K562 (cell line): ENCODE measurements around the gene STEAP3. TPM values are rescaled to one million over a fixed set of nuclear protein-coding genes. Genes with fewer than 3 reads are reported as not detected.

Source experiments
- ATAC-seq: fragments of 200-7000 bp; cut with Tn5 transposase; 3 replicates; pipeline ENCODE4 v1.9.1; 2020; ENCODE audit warnings: moderate library complexity
- BruUV-seq: library from RNA; stranded (reverse); fragments of 400-500 nt; replicated peaks from 2 replicates; lab custom pipeline; 2021; lab: Mats Ljungman, UMichigan
- CTCF ChIA-PET: fragments of 300-600 bp; formaldehyde crosslinking; extraction: SDS; loops from one replicate; lab custom pipeline; 2021; ENCODE audit warnings: low intra/inter-chr PET ratio; lab: Yijun Ruan, JAX
- POLR2A ChIA-PET: fragments of 300-600, 350-650 bp; sonication (Branson Sonifier 250); formaldehyde crosslinking; extraction: SDS; loops from one replicate; lab custom pipeline; 2021; ENCODE audit warnings: antibody characterized with exemption, inconsistent platforms; lab: Yijun Ruan, JAX
- DNase-seq, 4 experiments: peaks; one replicate each; pipeline versions ENCODE4 v3.0.0 to v3.0.0-alpha.2; 2011 to 2018; ENCODE audit warnings: low spot score in 3 of 4, mixed read lengths in 3 of 4; ENCODE audit errors: extremely low read depth in 1 of 4
- FAIRE-seq: peaks from 2 replicates; lab custom pipeline; 2011; peaks lifted over from hg19 to GRCh38; lab: Jason Lieb, UNC
- H2AFZ ChIP-seq: 2 replicates; pipeline ENCODE4 v1.6.0; 2011; ENCODE audit warnings: low read depth, low read length, control low read depth, inconsistent platforms
- H3K27ac ChIP-seq: fragments of 200-600 bp; 3 replicates; pipeline ENCODE4 v1.8.0; 2011; ENCODE audit warnings: low read depth, mild to moderate bottlenecking, control low read depth, inconsistent platforms, low read length, moderate library complexity, mixed read lengths; ENCODE audit errors: extremely low read depth
- H3K27me3 ChIP-seq, 2 experiments: fragments of 300-600 bp in 1 of 2; 2 replicates in 1 of 2; 3 replicates in 1 of 2; pipeline versions ENCODE4 v1.6.0 to v1.8.0; 2011; ENCODE audit warnings: inconsistent platforms in 2 of 2, low read length in 2 of 2, mild to moderate bottlenecking in 1 of 2, mixed read lengths in 1 of 2, moderate library complexity in 1 of 2; ENCODE audit not compliant: control insufficient read depth in 2 of 2, insufficient read depth in 2 of 2
- H3K36me3 ChIP-seq: fragments of 300-600 bp; 3 replicates; pipeline ENCODE4 v1.8.0; 2011; ENCODE audit warnings: mild to moderate bottlenecking, low read length, inconsistent platforms; ENCODE audit not compliant: control insufficient read depth, insufficient read depth
- H3K4me1 ChIP-seq, 2 experiments: fragments of 200-600 bp in 1 of 2; replicated peaks in 1 of 2; 2 replicates in 1 of 2; 3 replicates in 1 of 2; pipeline versions ENCODE4 v1.5.1 to v1.8.0; 2011; ENCODE audit warnings: inconsistent platforms in 2 of 2, low read length in 2 of 2, mild to moderate bottlenecking in 1 of 2, mixed read lengths in 1 of 2, moderate library complexity in 1 of 2; ENCODE audit not compliant: control insufficient read depth in 2 of 2, insufficient read depth in 2 of 2
- H3K4me2 ChIP-seq: 2 replicates; pipeline ENCODE4 v1.6.1; 2011; ENCODE audit warnings: low read length, control low read depth, inconsistent platforms, mixed read lengths; ENCODE audit not compliant: insufficient read depth
- H3K4me3 ChIP-seq: fragments of 200-600 bp; sonication (generic), shearing (Covaris generic); 2 replicates; pipeline ENCODE4 v1.5.1; 2016; ENCODE audit warnings: control low read depth, inconsistent platforms
- H3K79me2 ChIP-seq: fragments of 200-600 bp; 3 replicates; pipeline ENCODE4 v1.8.0; 2011; ENCODE audit warnings: low read length, inconsistent platforms; ENCODE audit not compliant: control insufficient read depth, insufficient read depth
- H3K9ac ChIP-seq, 2 experiments: 2 replicates each; pipeline versions ENCODE4 v1.6.0 to v1.6.1; 2011; ENCODE audit warnings: low read depth in 2 of 2, low read length in 2 of 2, control low read depth in 1 of 2, inconsistent platforms in 1 of 2, mild to moderate bottlenecking in 1 of 2, mixed read lengths in 1 of 2; ENCODE audit not compliant: insufficient read depth in 1 of 2
- H3K9me1 ChIP-seq: one replicate; pipeline ENCODE4 v1.6.0; 2011; ENCODE audit warnings: inconsistent platforms, mild to moderate bottlenecking, low read length, moderate library complexity; ENCODE audit not compliant: control insufficient read depth, insufficient read depth
- H3K9me3 ChIP-seq: replicated peaks from 2 replicates; pipeline ENCODE4 v1.5.1; 2011; ENCODE audit warnings: low read depth, low read length, inconsistent platforms; ENCODE audit not compliant: control insufficient read depth, insufficient read depth
- H4K20me1 ChIP-seq: replicated peaks from 2 replicates; pipeline ENCODE4 v1.6.1; 2011; ENCODE audit warnings: low read length, inconsistent platforms, mixed read lengths; ENCODE audit not compliant: control insufficient read depth, insufficient read depth
- RB1 ChIP-seq: fragments of 450-650 bp; IDR thresholded peaks from 2 replicates; pipeline ENCODE4 v1.6.1; 2017; ENCODE audit warnings: low read depth, mild to moderate bottlenecking
- WGBS: fragments of 100-300 bp; shearing (Covaris generic); methylation state at CpG from one replicate; pipeline ENCODE4 v1.1.6; 2016; ENCODE audit warnings: low coverage, mixed read lengths; ENCODE audit not compliant: insufficient coverage; ENCODE audit errors: missing lambda C conversion rate; 5-methylcytosine and 5-hydroxymethylcytosine counted together
- in situ Hi-C: fragments of 300-500 bp; cut with MboI; formaldehyde crosslinking; loops from 4 replicates; pipeline ENCODE4 v1.15.0; 2018; ENCODE audit warnings: inconsistent platforms, mixed read lengths
- intact Hi-C: fragments of 100-400 bp; cut with micrococcal nuclease; formaldehyde crosslinking; loops from 2 replicates; pipeline ENCODE4 v1.14.2; 2022
- polyA plus RNA-seq, 8 experiments: library from polyadenylated mRNA; depleted of rRNA in 4 of 8; stranded (reverse) in 5 of 8; unstranded in 3 of 8; fragments of >200 nt; fragmentation: Nextera tagmentation in 2 of 8; fragmentation: Illumina TruSeq in 1 of 8; extraction: Ambion mirVana in 2 of 8; extraction: Trizol in 1 of 8; gene quantifications; 2 replicates each; pipeline versions ENCODE4 v1.2.1 to v1.2.3, GENCODE V29; 2011 to 2014; ENCODE audit warnings: inconsistent platforms in 1 of 8, missing spikeins in 1 of 8
- total RNA-seq, 7 experiments: library from RNA; depleted of rRNA in 6 of 7; stranded (reverse); fragments of >200 nt in 6 of 7; fragmentation: Illumina TruSeq in 2 of 7; extraction: Trizol in 2 of 7; gene quantifications; 2 replicates each; pipeline versions ENCODE4 v1.2.1 to v1.2.3, GENCODE V29; 2011 to 2021; ENCODE audit warnings: low replicate concordance in 1 of 7
- TF ChIP-seq, protein P1 (sequence below): IDR thresholded peaks from 2 replicates; pipeline ENCODE4 v1.6.1; 2016; ENCODE audit warnings: missing genetic modification characterization, missing compliant biosample characterization
- TF ChIP-seq, protein P2 (sequence below): sonication (generic); formaldehyde crosslinking; IDR thresholded peaks from 2 replicates; pipeline ENCODE4 v1.8.1; 2022; ENCODE audit warnings: missing genetic modification reagents
- TF ChIP-seq, protein P3 (sequence below): sonication (generic); formaldehyde crosslinking; IDR thresholded peaks from 2 replicates; pipeline ENCODE4 v1.8.0; 2022; ENCODE audit warnings: missing genetic modification reagents, mild to moderate bottlenecking, borderline replicate concordance
- TF ChIP-seq, protein P4 (sequence below), 3 experiments: IDR thresholded peaks in 2 of 3; conservative IDR thresholded peaks in 1 of 3; 2 replicates each; pipeline ENCODE4 v1.5.1; 2011 to 2012; ENCODE audit warnings: low read length in 3 of 3, mild to moderate bottlenecking in 3 of 3, control low read depth in 2 of 3, improper control_type of control experiment in 1 of 3, inconsistent platforms in 1 of 3, low read depth in 1 of 3, mixed read lengths in 1 of 3, moderate library complexity in 1 of 3; ENCODE audit not compliant: insufficient read depth in 2 of 3

STEAP3 gene
- total and polyA plus RNA-seq, 9 of the 15 experiments (the other 6 are each of a cell fraction or from before 2014, with no cell fraction given): 1.8 to 31.6 (median 9.0) TPM

DNA sequence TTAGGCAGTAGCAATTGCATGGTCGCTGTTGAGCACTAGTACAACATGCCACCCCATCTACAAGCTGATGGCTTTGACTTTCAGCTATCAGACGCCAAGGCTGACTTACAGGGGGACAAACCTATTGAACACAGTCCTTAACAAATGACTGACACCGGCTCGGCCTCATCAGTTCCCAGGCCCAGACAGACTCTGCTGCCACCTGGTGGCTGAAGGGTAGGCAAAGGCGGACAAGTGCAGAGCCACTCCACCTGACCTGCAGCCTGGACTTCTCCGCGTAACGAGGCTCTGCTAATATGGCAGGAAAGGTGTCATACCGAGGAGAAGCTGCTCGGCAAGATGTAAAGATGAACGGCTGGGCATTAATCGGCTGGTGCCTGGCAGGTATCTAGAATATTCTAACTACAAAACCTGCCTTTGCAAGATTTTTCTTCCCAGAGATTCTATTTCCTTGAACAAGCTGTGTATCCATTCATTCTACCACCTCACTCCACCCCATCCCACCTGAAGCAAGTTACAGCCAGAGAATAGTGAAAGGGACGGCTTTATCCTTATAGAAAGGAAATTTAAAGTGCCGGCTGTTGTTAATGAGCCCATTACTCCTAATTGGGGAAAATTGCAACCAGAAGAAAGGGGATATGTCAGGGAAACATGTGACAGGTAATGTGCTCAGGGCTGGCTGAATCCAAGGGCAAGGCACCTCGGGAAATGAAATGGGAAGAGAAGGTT is 67.4 kb downstream of the STEAP3 start:
- no peak overlapping the region for H3K4me2 ChIP-seq
- ATAC-seq: peak; percentile 97
- in situ Hi-C loops: loop anchor here (25.0 kb wide), 2 partner anchors 279 to 404 kb away; no protein-coding TSS in a partner anchor
- TF ChIP-seq, protein P1, sequence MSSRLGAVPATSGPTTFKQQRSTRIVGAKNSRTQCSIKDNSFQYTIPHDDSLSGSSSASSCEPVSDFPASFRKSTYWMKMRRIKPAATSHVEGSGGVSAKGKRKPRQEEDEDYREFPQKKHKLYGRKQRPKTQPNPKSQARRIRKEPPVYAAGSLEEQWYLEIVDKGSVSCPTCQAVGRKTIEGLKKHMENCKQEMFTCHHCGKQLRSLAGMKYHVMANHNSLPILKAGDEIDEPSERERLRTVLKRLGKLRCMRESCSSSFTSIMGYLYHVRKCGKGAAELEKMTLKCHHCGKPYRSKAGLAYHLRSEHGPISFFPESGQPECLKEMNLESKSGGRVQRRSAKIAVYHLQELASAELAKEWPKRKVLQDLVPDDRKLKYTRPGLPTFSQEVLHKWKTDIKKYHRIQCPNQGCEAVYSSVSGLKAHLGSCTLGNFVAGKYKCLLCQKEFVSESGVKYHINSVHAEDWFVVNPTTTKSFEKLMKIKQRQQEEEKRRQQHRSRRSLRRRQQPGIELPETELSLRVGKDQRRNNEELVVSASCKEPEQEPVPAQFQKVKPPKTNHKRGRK (tag): no peak
- TF ChIP-seq, protein P2, sequence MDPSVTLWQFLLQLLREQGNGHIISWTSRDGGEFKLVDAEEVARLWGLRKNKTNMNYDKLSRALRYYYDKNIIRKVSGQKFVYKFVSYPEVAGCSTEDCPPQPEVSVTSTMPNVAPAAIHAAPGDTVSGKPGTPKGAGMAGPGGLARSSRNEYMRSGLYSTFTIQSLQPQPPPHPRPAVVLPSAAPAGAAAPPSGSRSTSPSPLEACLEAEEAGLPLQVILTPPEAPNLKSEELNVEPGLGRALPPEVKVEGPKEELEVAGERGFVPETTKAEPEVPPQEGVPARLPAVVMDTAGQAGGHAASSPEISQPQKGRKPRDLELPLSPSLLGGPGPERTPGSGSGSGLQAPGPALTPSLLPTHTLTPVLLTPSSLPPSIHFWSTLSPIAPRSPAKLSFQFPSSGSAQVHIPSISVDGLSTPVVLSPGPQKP (CRISPR knock-in tag): no peak
- 0 out of 2 replicates have a peak, but pooled peaks have one; percentile 15 for TF ChIP-seq RB1
- TF ChIP-seq, protein P3, sequence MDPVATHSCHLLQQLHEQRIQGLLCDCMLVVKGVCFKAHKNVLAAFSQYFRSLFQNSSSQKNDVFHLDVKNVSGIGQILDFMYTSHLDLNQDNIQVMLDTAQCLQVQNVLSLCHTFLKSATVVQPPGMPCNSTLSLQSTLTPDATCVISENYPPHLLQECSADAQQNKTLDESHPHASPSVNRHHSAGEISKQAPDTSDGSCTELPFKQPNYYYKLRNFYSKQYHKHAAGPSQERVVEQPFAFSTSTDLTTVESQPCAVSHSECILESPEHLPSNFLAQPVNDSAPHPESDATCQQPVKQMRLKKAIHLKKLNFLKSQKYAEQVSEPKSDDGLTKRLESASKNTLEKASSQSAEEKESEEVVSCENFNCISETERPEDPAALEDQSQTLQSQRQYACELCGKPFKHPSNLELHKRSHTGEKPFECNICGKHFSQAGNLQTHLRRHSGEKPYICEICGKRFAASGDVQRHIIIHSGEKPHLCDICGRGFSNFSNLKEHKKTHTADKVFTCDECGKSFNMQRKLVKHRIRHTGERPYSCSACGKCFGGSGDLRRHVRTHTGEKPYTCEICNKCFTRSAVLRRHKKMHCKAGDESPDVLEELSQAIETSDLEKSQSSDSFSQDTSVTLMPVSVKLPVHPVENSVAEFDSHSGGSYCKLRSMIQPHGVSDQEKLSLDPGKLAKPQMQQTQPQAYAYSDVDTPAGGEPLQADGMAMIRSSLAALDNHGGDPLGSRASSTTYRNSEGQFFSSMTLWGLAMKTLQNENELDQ (CRISPR knock-in tag): no peak
- TF ChIP-seq, protein P4, sequence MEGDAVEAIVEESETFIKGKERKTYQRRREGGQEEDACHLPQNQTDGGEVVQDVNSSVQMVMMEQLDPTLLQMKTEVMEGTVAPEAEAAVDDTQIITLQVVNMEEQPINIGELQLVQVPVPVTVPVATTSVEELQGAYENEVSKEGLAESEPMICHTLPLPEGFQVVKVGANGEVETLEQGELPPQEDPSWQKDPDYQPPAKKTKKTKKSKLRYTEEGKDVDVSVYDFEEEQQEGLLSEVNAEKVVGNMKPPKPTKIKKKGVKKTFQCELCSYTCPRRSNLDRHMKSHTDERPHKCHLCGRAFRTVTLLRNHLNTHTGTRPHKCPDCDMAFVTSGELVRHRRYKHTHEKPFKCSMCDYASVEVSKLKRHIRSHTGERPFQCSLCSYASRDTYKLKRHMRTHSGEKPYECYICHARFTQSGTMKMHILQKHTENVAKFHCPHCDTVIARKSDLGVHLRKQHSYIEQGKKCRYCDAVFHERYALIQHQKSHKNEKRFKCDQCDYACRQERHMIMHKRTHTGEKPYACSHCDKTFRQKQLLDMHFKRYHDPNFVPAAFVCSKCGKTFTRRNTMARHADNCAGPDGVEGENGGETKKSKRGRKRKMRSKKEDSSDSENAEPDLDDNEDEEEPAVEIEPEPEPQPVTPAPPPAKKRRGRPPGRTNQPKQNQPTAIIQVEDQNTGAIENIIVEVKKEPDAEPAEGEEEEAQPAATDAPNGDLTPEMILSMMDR (IDR thresholded peaks at IDR 0.05 in 2 of 3, conservative IDR thresholded peaks at IDR 0.05 in 1 of 3; ENCODE audit: insufficient read depth in 2 of 3, low read depth in 1 of 3, low read length in 3 of 3): peak; percentile 79 to 83 (median 82)

More for the DNA sequence above, 67.4 kb downstream of the STEAP3 start:
- CTCF ChIA-PET: interaction anchor here (0.8 to 1.7 kb wide), 4 partner anchors 55 to 280 kb away, joined by 3 to 15 read pairs (median 3); no protein-coding TSS in a partner anchor
- H3K27ac ChIP-seq: no peak overlapping the region
- BruUV-seq: no TSS peak
- peaks cover 7% of the 10 kb centered on the region; the same call in 1 of the 2 replicates for H4K20me1 ChIP-seq
- peak; percentile 92 for FAIRE-seq
- no peak overlapping the region for H2AFZ ChIP-seq
- H3K27me3 ChIP-seq: peaks cover 32 to 58% of the 10 kb centered on the region in 2 experiments
- DNase-seq: peak; percentile 62 to 74 (median 67)
- no peaks in the 10 kb centered on the region for H3K9me1 ChIP-seq
- H3K9me3 ChIP-seq: no peaks in the 10 kb centered on the region
- no peak overlapping the region for H3K4me3 ChIP-seq
- POLR2A ChIA-PET: no interaction called here
- no peak overlapping the region for H3K9ac ChIP-seq
- WGBS: 4% methylated on average over 15 of the region's 15 CpGs
- intact Hi-C loops: loop anchor here (1.0 to 5.0 kb wide), 3 partner anchors 73 to 409 kb away; no protein-coding TSS in a partner anchor
- no peaks in the 10 kb centered on the region for H3K79me2 ChIP-seq
- no peaks in the 10 kb centered on the region; a peak in 1 of 5 replicates for H3K4me1 ChIP-seq
- no peaks in the 10 kb centered on the region for H3K36me3 ChIP-seq
